Neural progenitor cell (in vitro differentiated cells): ENCODE data around the gene KLHL10. TPM values are rescaled to one million over a fixed set of nuclear protein-coding genes. Genes with fewer than 3 reads are reported as not detected.

Experiments
- DNase-seq: peaks from one replicate; pipeline ENCODE4 v3.0.0-alpha.2; 2016; ENCODE audit warnings: low spot score
- H2AFZ ChIP-seq: fragments of 200-600 bp; sonication (generic); replicated peaks from 2 replicates; pipeline ENCODE4 v1.6.1; 2016; ENCODE audit warnings: antibody characterized with exemption
- H3F3A ChIP-seq: fragments of 200-600 bp; sonication (generic); 2 replicates; pipeline ENCODE4 v1.6.1; 2016; ENCODE audit warnings: antibody characterized with exemption, low read depth
- H3K27ac ChIP-seq: fragments of 200-600 bp; sonication (generic); 2 replicates; pipeline ENCODE4 v1.5.1; 2016; ENCODE audit warnings: mild to moderate bottlenecking
- H3K27me3 ChIP-seq: fragments of 200-600 bp; sonication (generic); 2 replicates; pipeline ENCODE4 v1.6.1; 2016; ENCODE audit warnings: mild to moderate bottlenecking, moderate library complexity
- H3K36me3 ChIP-seq: fragments of 200-600 bp; sonication (generic); 2 replicates; pipeline ENCODE4 v1.5.1; 2016
- H3K4me1 ChIP-seq: fragments of 200-600 bp; sonication (generic); 2 replicates; pipeline ENCODE4 v1.6.1; 2016; ENCODE audit warnings: mixed run types
- H3K4me2 ChIP-seq: fragments of 200-600 bp; sonication (generic); 2 replicates; pipeline ENCODE4 v1.6.1; 2016
- H3K4me3 ChIP-seq: fragments of 200-600 bp; sonication (generic); 2 replicates; pipeline ENCODE4 v1.5.1; 2016
- H3K79me2 ChIP-seq: fragments of 200-600 bp; sonication (generic); 2 replicates; pipeline ENCODE4 v1.6.1; 2016; ENCODE audit warnings: low read depth
- H3K9ac ChIP-seq: fragments of 200-600 bp; sonication (generic); 2 replicates; pipeline ENCODE4 v1.6.1; 2016
- H3K9me3 ChIP-seq: fragments of 200-600 bp; sonication (generic); 2 replicates; pipeline ENCODE4 v1.5.1; 2016; ENCODE audit warnings: low read depth
- H4K20me1 ChIP-seq: fragments of 200-600 bp; sonication (generic); 2 replicates; pipeline ENCODE4 v1.6.1; 2016; ENCODE audit warnings: low read depth
- H3K27ac Mint-ChIP-seq: 3 replicates; pipeline ENCODE4 v1.8.0; 2021; ENCODE audit warnings: mixed read lengths
- H3K27me3 Mint-ChIP-seq: 2 replicates; pipeline ENCODE4 v1.8.0; 2022; ENCODE audit warnings: low read depth, mild to moderate bottlenecking, inconsistent platforms, moderate library complexity, mixed read lengths; ENCODE audit not compliant: insufficient read depth
- H3K36me3 Mint-ChIP-seq: 3 replicates; pipeline ENCODE4 v1.8.0; 2021; ENCODE audit warnings: mixed read lengths
- H3K4me1 Mint-ChIP-seq: 3 replicates; pipeline ENCODE4 v1.8.0; 2021; ENCODE audit warnings: mixed read lengths
- H3K4me3 Mint-ChIP-seq: 3 replicates; pipeline ENCODE4 v1.8.0; 2021; ENCODE audit warnings: mild to moderate bottlenecking, moderate library complexity, mixed read lengths
- H3K9me3 Mint-ChIP-seq: 3 replicates; pipeline ENCODE4 v1.8.0; 2020; ENCODE audit warnings: mixed read lengths
- CTCF ChIP-seq: fragments of 200-600 bp; sonication (generic); IDR thresholded peaks from 2 replicates; pipeline ENCODE4 v1.5.1; 2017; ENCODE audit warnings: antibody characterized with exemption, mild to moderate bottlenecking
- EZH2 ChIP-seq: fragments of 200-600 bp; sonication (generic); IDR thresholded peaks from 2 replicates; pipeline ENCODE4 v1.6.1; 2017; ENCODE audit warnings: antibody characterized with exemption, mild to moderate bottlenecking, moderate library complexity
- EZH2phosphoT487 ChIP-seq: fragments of 200-600 bp; sonication (generic); IDR thresholded peaks from 2 replicates; pipeline ENCODE4 v1.6.1; 2017; ENCODE audit warnings: antibody characterized with exemption
- total RNA-seq: library from RNA; depleted of rRNA; stranded (reverse); fragments of >200 nt; gene quantifications from 2 replicates; pipeline ENCODE4 v1.2.3, GENCODE V29; 2015; ENCODE audit warnings: low replicate concordance

The KLHL10 gene
- total RNA-seq, 1 donor from 2014 or later, result 0.65 TPM

- Histone ChIP-seq H3K4me3 (no peak overlapping the region), H3K9me3 (no peaks in the 10 kb centered on the region), H3K27me3 (no peaks in the 10 kb centered on the region), H3K9ac (no peak overlapping the region), H3F3A (peaks cover 27% of the 10 kb centered on the region), H2AFZ (no peak overlapping the region), H3K27ac (no peak overlapping the region), H3K4me2 (no peak overlapping the region), H3K4me1 (no peaks in the 10 kb centered on the region), H4K20me1 (no peaks in the 10 kb centered on the region), H3K36me3 (no peaks in the 10 kb centered on the region), H3K79me2 (peaks cover under 1% of the 10 kb centered on the region)
- Mint-ChIP-seq H3K27me3 (peaks cover 2% of the 10 kb centered on the region), H3K9me3 (no peaks in the 10 kb centered on the region), H3K36me3 (peaks cover 45% of the 10 kb centered on the region), H3K4me1 (peaks cover 2% of the 10 kb centered on the region), H3K27ac (no peak overlapping the region), H3K4me3 (no peak overlapping the region)
- DNase-seq, result no peak
- TF ChIP-seq EZH2 (no peak), CTCF (no peak), EZH2phosphoT487 (no peak)
Measured at GRCh38 chr17:41870097-41870496, 32.5 kb downstream of the KLHL10 start.

GRCh38 chr17:41870627-41871026, 33.0 kb downstream of the KLHL10 start:
- H3K27ac Mint-ChIP-seq, result no peak overlapping the region
- no peaks in the 10 kb centered on the region for H3K79me2 ChIP-seq
- H3F3A ChIP-seq, result peaks cover 25% of the 10 kb centered on the region
- H3K4me1 Mint-ChIP-seq, result peaks cover under 1% of the 10 kb centered on the region
- H3K4me1 ChIP-seq, result no peaks in the 10 kb centered on the region
- H3K36me3 ChIP-seq, result no peaks in the 10 kb centered on the region
- H3K27ac ChIP-seq, result no peak overlapping the region
- H2AFZ ChIP-seq, result no peak overlapping the region
- no peaks in the 10 kb centered on the region for H4K20me1 ChIP-seq
- H3K4me2 ChIP-seq, result no peak overlapping the region
- H3K4me3 Mint-ChIP-seq, result no peak overlapping the region
- DNase-seq, result no peak
- H3K9me3 Mint-ChIP-seq, result no peaks in the 10 kb centered on the region
- H3K9ac ChIP-seq, result no peak overlapping the region
- H3K9me3 ChIP-seq, result no peaks in the 10 kb centered on the region
- H3K27me3 Mint-ChIP-seq, result peaks cover 2% of the 10 kb centered on the region
- H3K36me3 Mint-ChIP-seq, result peaks cover 45% of the 10 kb centered on the region
- H3K4me3 ChIP-seq, result no peak overlapping the region
- H3K27me3 ChIP-seq, result no peaks in the 10 kb centered on the region
- TF ChIP-seq EZH2, result no peak
- no peak for TF ChIP-seq CTCF
- no peak for TF ChIP-seq EZH2phosphoT487

GRCh38 chr17:41871789-41872188, 34.2 kb downstream of the KLHL10 start:
- H3K36me3 Mint-ChIP-seq, result peaks cover 49% of the 10 kb centered on the region

More at GRCh38 chr17:41871789-41872188, 34.2 kb downstream of the KLHL10 start:
- H3K9ac ChIP-seq, result no peak overlapping the region
- Mint-ChIP-seq H3K4me1 (no peaks in the 10 kb centered on the region), H3K4me3 (no peak overlapping the region), H3K27ac (no peak overlapping the region), H3K9me3 (no peaks in the 10 kb centered on the region), H3K27me3 (peaks cover 2% of the 10 kb centered on the region)
- H3K4me2 ChIP-seq, result no peak overlapping the region
- no peak overlapping the region for H3K4me3 ChIP-seq
- H3K79me2 ChIP-seq, result no peaks in the 10 kb centered on the region
- H3K27me3 ChIP-seq, result no peaks in the 10 kb centered on the region
- H3K4me1 ChIP-seq, result no peaks in the 10 kb centered on the region
- TF ChIP-seq CTCF (no peak), EZH2phosphoT487 (no peak), EZH2 (no peak)
- no peak overlapping the region for H2AFZ ChIP-seq
- H3K9me3 ChIP-seq, result no peaks in the 10 kb centered on the region
- no peak overlapping the region for H3K27ac ChIP-seq
- H3K36me3 ChIP-seq, result peaks cover 2% of the 10 kb centered on the region
- DNase-seq, result no peak
- peaks cover 18% of the 10 kb centered on the region for H3F3A ChIP-seq
- no peaks in the 10 kb centered on the region for H4K20me1 ChIP-seq
